NCI-H774 (cell line): Measurements from ENCODE around the gene GPR137B.

Source experiments
- DNase-seq: peaks from one replicate; lab custom pipeline; 2025; lab: John Stamatoyannopoulos, UW

GPR137B gene

GRCh38 chr1:236204039-236204438 is 61.7 kb downstream of the GPR137B start:
- DNase-seq: no peak

- no peak for DNase-seq
Observed at GRCh38 chr1:236204656-236205055, 62.3 kb downstream of the GPR137B start.

- DNase-seq: no peak
Observed at GRCh38 chr1:236206548-236206947, 64.2 kb downstream of the GPR137B start.

- DNase-seq: no peak
Observed at GRCh38 chr1:236207121-236207520, 64.8 kb downstream of the GPR137B start.

- DNase-seq: no peak
Observed at GRCh38 chr1:236207569-236207968, 65.2 kb downstream of the GPR137B start.

- DNase-seq: no peak
Observed at GRCh38 chr1:236209185-236209584, 66.8 kb downstream of the GPR137B start.

GRCh38 chr1:236209713-236210112 is 67.4 kb downstream of the GPR137B start:
- DNase-seq: no peak

GRCh38 chr1:236211815-236212214 is 69.5 kb downstream of the GPR137B start:
- no peak for DNase-seq

- DNase-seq: no peak
Observed at GRCh38 chr1:236213534-236213933, 71.2 kb downstream of the GPR137B start.

GRCh38 chr1:236214761-236215160 is 72.4 kb downstream of the GPR137B start:
- no peak for DNase-seq

GRCh38 chr1:236220473-236220872 is 78.1 kb downstream of the GPR137B start:
- no peak for DNase-seq

- DNase-seq: no peak
Observed at GRCh38 chr1:236222632-236223031, 80.3 kb downstream of the GPR137B start.

GRCh38 chr1:236228411-236228810 is 86.1 kb downstream of the GPR137B start:
- DNase-seq: no peak

GRCh38 chr1:236235116-236235515 is 92.8 kb downstream of the GPR137B start:
- DNase-seq: no peak

- no peak for DNase-seq
Observed at GRCh38 chr1:236239092-236239585, 96.8 kb downstream of the GPR137B start.

- DNase-seq: no peak
Observed at GRCh38 chr1:236240675-236241074, 98.3 kb downstream of the GPR137B start.

- no peak for DNase-seq
Observed at GRCh38 chr1:236242568-236242967, 100.2 kb downstream of the GPR137B start.

GRCh38 chr1:236247286-236247685 is 104.9 kb downstream of the GPR137B start:
- no peak for DNase-seq

- DNase-seq: no peak
Observed at GRCh38 chr1:236251587-236251986, 109.2 kb downstream of the GPR137B start.

GRCh38 chr1:236253119-236253518 is 110.8 kb downstream of the GPR137B start:
- no peak for DNase-seq

GRCh38 chr1:236253918-236254637 is 111.7 kb downstream of the GPR137B start:
- DNase-seq: no peak

- no peak for DNase-seq
Observed at GRCh38 chr1:236257216-236257615, 114.9 kb downstream of the GPR137B start.

GRCh38 chr1:236258114-236258622 is 115.8 kb downstream of the GPR137B start:
- DNase-seq: no peak
